Vagina (tissue), 2 donors: ENCODE results near the gene CPM. TPM values are rescaled to one million over a fixed set of nuclear protein-coding genes. Genes with fewer than 3 reads are reported as not detected.

Experiments used
- DNase-seq, 2 donors: peaks; one replicate each; pipeline ENCODE4 v3.0.0-alpha.2; 2017; ENCODE audit errors: extremely low spot score in 2 of 2
- H3K27ac ChIP-seq: fragments of 200-600 bp; sonication (generic); one replicate; pipeline ENCODE4 v1.5.1; 2019
- H3K27me3 ChIP-seq: fragments of 200-600 bp; sonication (generic); one replicate; pipeline ENCODE4 v1.5.1; 2019
- H3K36me3 ChIP-seq, 2 donors: fragments of 200-600 bp; sonication (generic); one replicate each; pipeline ENCODE4 v1.5.1; 2017 to 2019
- H3K4me1 ChIP-seq: fragments of 200-600 bp; sonication (generic); one replicate; pipeline ENCODE4 v1.5.1; 2019
- H3K4me3 ChIP-seq, 2 donors: fragments of 200-600 bp; sonication (generic); 1 replicate in 1 of 2; 2 replicates in 1 of 2; pipeline ENCODE4 v1.5.1; 2016 to 2019
- H3K9me3 ChIP-seq: fragments of 200-600 bp; sonication (generic); one replicate; pipeline ENCODE4 v1.5.1; 2019
- CTCF ChIP-seq, 3 experiments: fragments of 450-650 bp in 2 of 3; fragments of 200-600 bp in 1 of 3; sonication (generic) in 1 of 3; IDR thresholded peaks; one replicate each; pipeline ENCODE4 v1.5.1; 2017 to 2019; ENCODE audit warnings: antibody characterized with exemption in 3 of 3, mild to moderate bottlenecking in 2 of 3, moderate library complexity in 2 of 3
- POLR2A ChIP-seq, 2 donors: fragments of 450-650 bp; IDR thresholded peaks; one replicate each; pipeline ENCODE4 v1.6.1; 2017; ENCODE audit warnings: antibody characterized with exemption in 2 of 2, mild to moderate bottlenecking in 2 of 2, moderate library complexity in 2 of 2
- POLR2AphosphoS5 ChIP-seq, 2 donors: sonication (generic); formaldehyde crosslinking; IDR thresholded peaks; one replicate each; pipeline ENCODE4 v1.9.0; 2017; ENCODE audit warnings: antibody characterized with exemption in 2 of 2, mild to moderate bottlenecking in 2 of 2, low read depth in 1 of 2; ENCODE audit not compliant: insufficient read depth in 1 of 2
- intact Hi-C: fragments of 100-400 bp; cut with DNase I; formaldehyde crosslinking; loops from one replicate; pipeline ENCODE4 v1.15.1; 2023
- total RNA-seq: library from RNA; depleted of rRNA; stranded (reverse); fragments of >200 nt; gene quantifications from one replicate; pipeline ENCODE4 v1.2.3, GENCODE V29; 2016

Gene CPM
- total RNA-seq, 1 donor from 2014 or later: 35.4 TPM

DNA sequence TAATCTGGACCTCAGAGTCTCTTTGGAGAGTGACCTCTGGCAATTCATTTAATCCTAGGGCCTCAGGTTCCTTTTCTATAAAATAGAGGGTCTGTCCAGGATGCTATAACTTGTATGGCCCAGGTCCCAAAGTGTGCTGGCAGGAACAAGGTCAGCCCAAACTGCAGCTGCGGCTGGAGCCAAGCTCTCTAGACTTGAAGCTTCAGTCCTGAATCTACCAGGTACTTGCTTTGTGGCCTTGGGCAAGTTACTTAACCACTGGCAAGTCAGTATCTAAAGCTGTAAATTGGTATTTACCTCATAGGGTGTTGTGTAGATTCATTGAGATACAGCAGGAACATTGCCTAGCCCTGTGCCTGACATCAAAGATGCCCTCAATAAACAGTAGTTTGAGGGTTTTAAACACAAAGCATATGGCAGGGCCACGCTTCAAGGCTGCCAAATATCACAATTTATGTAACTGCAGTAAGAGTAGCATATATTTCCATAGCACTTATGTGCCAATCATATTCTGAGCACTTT lies 21.7 kb downstream of the CPM start:
- Histone ChIP-seq H3K27me3 (no peaks in the 10 kb centered on the region), H3K9me3 (no peaks in the 10 kb centered on the region), H3K27ac (no peak overlapping the region), H3K36me3 (no peaks in the 10 kb centered on the region), H3K4me1 (peaks cover 5% of the 10 kb centered on the region), H3K4me3 (no peak overlapping the region)
- TF ChIP-seq POLR2A (IDR thresholded peaks at IDR 0.05): no peak
- DNase-seq: no peak
- intact Hi-C loops: no loop called here

DNA sequence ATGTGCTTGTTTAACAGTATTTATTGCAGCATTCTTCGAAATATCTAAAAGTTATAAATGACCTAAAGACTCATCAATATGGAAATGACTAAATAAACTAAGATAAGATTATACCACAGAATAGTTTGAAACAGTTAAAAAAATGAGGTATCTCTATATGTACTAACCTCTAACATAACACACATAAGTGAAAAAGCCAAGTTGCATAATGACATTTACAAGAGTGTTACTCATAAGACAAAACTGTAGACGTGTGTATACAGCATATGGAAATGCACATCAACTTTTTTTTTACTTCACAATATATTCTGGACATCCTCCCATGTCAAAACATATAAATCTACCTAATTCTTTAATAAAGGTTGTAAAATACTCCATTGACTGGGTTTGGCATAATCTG lies 22.8 kb downstream of the CPM start:
- TF ChIP-seq POLR2A (IDR thresholded peaks at IDR 0.05): no peak
- TF ChIP-seq CTCF (IDR thresholded peaks at IDR 0.05): no peak
- no peak for TF ChIP-seq POLR2AphosphoS5 (IDR thresholded peaks at IDR 0.05; ENCODE audit: insufficient read depth in 1 of 2, low read depth in 1 of 2)
- DNase-seq: no peak
- Histone ChIP-seq H3K4me1 (peaks cover 5% of the 10 kb centered on the region), H3K27me3 (no peaks in the 10 kb centered on the region), H3K4me3 (no peak overlapping the region), H3K9me3 (no peaks in the 10 kb centered on the region), H3K36me3 (no peaks in the 10 kb centered on the region), H3K27ac (no peak overlapping the region)
- intact Hi-C loops: no loop called here

- Histone ChIP-seq H3K9me3 (no peaks in the 10 kb centered on the region), H3K27me3 (no peaks in the 10 kb centered on the region), H3K4me1 (no peaks in the 10 kb centered on the region), H3K36me3 (no peaks in the 10 kb centered on the region), H3K4me3 (no peak overlapping the region), H3K27ac (no peak overlapping the region)
- intact Hi-C loops: no loop called here
- TF ChIP-seq CTCF (IDR thresholded peaks at IDR 0.05) (no peak), POLR2AphosphoS5 (IDR thresholded peaks at IDR 0.05; ENCODE audit: insufficient read depth in 1 of 2, low read depth in 1 of 2) (no peak), POLR2A (IDR thresholded peaks at IDR 0.05) (no peak)
- DNase-seq: no peak
These were observed 24.9 kb downstream of the CPM start for GRCh38 chr12:68908076-68908475.

DNA sequence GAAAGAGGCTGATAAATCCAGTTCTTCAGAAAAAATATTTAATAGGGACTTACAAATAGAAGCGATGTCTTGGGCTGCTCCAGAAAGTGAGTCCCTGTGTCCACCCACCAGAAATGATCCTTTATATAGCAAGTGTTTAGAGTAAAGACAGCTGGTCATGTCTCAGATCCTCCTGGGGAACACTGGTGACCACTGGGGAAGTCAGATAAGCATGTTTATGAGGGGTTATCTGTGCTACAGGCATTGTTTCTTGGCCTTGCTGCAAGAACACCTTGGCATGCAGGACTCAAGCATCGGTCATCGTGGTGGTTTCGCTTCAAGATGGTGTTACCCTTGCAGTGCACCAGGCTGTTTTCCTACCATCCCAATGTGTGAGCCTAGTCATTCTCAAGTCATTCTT lies 27.2 kb downstream of the CPM start:
- Histone ChIP-seq H3K27ac (no peak overlapping the region), H3K36me3 (no peaks in the 10 kb centered on the region), H3K4me1 (no peaks in the 10 kb centered on the region), H3K9me3 (no peaks in the 10 kb centered on the region), H3K4me3 (no peak overlapping the region), H3K27me3 (no peaks in the 10 kb centered on the region)
- intact Hi-C loops: no loop called here
- TF ChIP-seq CTCF (IDR thresholded peaks at IDR 0.05): no peak
- no peak for TF ChIP-seq POLR2A (IDR thresholded peaks at IDR 0.05)
- no peak for TF ChIP-seq POLR2AphosphoS5 (IDR thresholded peaks at IDR 0.05; ENCODE audit: insufficient read depth in 1 of 2, low read depth in 1 of 2)
- DNase-seq: no peak

DNA sequence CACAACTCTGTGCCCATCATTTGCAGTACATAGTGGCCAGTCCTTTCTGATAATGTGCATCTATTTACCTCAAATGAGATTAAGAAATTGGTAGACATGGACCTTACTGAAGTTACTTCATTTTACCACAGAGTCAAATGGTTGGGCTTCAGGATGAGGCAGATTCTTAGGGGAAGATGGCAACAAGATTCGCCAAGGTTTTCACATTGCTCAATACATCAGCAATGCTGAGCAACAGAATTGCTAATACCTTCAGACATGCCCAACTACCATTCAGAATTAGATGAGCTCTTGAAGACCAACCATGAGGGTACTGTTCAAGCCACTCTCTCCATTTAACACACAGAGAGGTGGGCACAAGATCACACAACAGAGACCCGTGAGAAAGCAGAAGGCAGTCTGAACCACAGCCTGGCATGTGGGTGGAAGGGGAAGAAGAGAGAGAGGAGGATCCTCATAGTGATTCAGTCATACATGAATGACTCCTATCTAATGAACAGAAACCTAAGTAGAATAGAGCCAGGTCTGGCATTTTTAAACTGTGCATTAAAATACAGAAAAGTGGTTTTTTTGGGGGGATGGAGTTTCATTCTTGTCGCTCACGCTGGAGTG lies 28.5 kb downstream of the CPM start:
- DNase-seq: no peak
- TF ChIP-seq POLR2A (IDR thresholded peaks at IDR 0.05) (no peak), CTCF (IDR thresholded peaks at IDR 0.05) (no peak), POLR2AphosphoS5 (IDR thresholded peaks at IDR 0.05; ENCODE audit: insufficient read depth in 1 of 2, low read depth in 1 of 2) (no peak)
- H3K4me3 ChIP-seq: no peak overlapping the region
- no peaks in the 10 kb centered on the region for H3K27me3 ChIP-seq
- H3K4me1 ChIP-seq: peaks cover under 1% of the 10 kb centered on the region
- no peak overlapping the region for H3K27ac ChIP-seq
- no peaks in the 10 kb centered on the region for H3K36me3 ChIP-seq
- no peaks in the 10 kb centered on the region for H3K9me3 ChIP-seq
- intact Hi-C loops: no loop called here
